Muscle of arm (tissue), 14 donors: ENCODE data around the gene PRKCG. TPM values are rescaled to one million over a fixed set of nuclear protein-coding genes. Genes with fewer than 3 reads are reported as not detected.
"Not testable (repeated sequence)": the region's sequence is repeated elsewhere in the genome, so short reads cannot be mapped to it uniquely, and the experiment has no call there.

ENCODE experiments used
- DNase-seq: peaks from one replicate; pipeline ENCODE4 v3.0.0-alpha.2; 2013
- long read RNA-seq, 11 donors: transcript quantifications; one replicate each; lab custom pipeline, GENCODE V29; 2026
- polyA plus RNA-seq, 12 donors: library from polyadenylated mRNA; unstranded; fragments of 120-200 nt; gene quantifications; one replicate each; pipeline ENCODE4 v1.2.1, GENCODE V29; 2013; ENCODE audit not compliant: insufficient read length in 12 of 12

Gene PRKCG
- 1 to 10 TPM in 2 of 12 donors, under 1 TPM in 6, not detected in 4; 0.09 to 4.5 (median 0.21) TPM for polyA plus RNA-seq
- long read RNA-seq, donor 1, result 0 reads
- long read RNA-seq, donor 2, result 0 reads
- long read RNA-seq, donor 3, result 0 reads
- long read RNA-seq, donor 4, result 0 reads
- long read RNA-seq, donor 5, result 0 reads
- long read RNA-seq, donor 6, result 0 reads
- long read RNA-seq, donor 7, result 0 reads
- long read RNA-seq, donor 8, result 0 reads
- long read RNA-seq, donor 9, result 0 reads
- long read RNA-seq, donor 10, result 0 reads
- long read RNA-seq, donor 11, result 0 reads

DNA sequence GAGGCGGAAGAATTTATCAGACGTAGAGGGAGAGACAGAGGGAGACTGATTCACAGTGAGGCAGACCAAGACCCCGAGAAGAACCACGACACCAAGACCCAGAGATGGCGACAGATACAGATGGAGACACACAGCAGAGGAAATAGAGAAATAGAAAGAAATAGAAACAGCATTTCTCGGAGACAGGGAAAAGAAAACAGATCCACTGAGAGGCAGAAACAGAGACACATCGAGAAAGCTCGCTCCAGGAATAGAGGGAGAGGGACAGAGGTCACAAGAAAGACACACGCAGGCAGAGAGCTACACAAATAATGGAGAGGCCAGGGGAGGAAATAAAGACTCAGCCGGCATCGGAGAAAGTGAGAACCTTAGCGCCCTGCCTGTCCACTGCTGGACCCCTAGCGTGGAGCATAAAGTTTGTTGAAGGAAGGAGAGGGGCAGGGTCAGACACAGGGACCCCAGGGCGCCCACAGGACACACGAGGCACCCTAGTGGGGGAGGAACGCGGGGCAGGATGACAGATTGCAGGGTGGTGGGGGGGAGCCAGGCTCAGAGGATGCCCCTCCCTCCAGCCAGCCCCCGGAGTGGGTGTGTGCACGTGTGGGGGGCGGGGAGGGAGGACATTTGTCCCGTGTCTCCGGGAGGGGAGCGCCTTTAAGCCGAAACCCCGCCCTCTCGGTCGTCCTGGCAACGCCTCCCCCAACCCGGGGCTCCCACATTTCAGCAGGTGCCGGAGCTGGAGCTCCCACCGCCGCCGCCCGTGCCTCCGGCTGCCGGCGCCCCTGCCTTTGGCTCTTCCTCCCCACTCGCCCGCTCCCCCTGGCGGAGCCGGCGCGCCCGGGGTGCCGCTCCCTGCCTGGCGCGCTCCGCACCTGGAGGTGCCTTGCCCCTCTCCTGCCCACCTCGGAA, at the start of gene PRKCG:
Gene PRKCG (plus strand): TSS at position 716 of the 909 bp plus-strand sequence. CDS start 298 bp downstream, outside the sequence.
- DNase-seq, result no peak

DNA sequence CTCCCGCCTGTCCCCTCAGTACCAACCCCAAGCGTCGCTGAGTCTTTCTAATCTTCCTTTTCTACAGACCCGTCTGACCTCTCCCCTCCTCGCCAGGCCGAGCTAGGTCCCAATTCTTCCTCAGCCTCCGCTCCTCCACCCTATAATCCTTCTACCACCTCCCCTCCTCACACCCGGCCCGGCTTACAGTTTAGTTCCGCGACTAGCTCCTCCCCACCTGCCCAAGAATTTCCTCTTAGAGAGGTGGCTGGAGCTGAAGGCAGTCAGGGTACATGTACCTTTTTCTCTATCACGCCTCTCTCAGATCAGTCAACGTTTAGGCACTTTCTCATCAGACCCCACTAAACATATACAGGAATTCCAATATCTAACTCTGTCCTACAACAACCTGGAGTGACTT, 49.1 kb upstream of the PRKCG start:
- not testable (repeated sequence) for DNase-seq

DNA sequence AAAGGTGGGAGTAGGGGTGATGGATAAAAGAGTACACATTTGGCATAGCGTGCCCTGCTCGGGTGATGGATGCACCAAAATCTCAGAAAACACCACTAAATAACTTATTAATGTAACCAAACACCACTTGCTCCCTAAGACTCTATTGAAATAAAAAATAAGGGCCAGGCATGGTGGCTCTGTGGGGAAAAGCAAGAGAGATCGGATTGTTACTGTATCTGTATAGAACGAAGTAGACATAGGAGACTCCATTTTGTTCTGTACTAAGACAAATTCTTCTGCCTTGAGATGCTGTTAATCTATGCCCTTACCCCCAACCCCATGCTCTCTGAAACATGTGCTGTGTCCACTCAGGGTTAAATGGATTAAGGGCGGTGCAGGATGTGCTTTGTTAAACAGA, 43.6 kb upstream of the PRKCG start:
- not testable (repeated sequence) for DNase-seq

DNA sequence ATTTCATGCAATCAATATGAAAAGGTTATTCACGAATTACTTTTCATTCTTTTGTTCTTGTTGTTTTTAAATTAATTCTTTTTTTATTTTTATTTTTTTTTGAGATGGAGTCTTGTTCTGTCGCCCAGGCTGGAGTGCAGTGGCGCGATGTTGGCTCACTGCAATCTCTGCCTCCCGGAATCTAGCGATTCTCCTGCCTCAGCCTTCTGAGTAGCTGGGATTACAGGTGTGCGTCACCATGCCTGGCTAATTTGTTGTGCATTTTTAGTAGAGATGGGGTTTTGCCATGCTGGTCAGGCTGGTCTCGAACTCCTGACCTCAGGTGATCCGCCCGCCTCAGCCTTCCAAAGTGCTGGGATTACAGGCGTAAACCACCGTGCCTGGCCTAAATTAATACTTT, 41.8 kb upstream of the PRKCG start:
- not testable (repeated sequence) for DNase-seq

DNA sequence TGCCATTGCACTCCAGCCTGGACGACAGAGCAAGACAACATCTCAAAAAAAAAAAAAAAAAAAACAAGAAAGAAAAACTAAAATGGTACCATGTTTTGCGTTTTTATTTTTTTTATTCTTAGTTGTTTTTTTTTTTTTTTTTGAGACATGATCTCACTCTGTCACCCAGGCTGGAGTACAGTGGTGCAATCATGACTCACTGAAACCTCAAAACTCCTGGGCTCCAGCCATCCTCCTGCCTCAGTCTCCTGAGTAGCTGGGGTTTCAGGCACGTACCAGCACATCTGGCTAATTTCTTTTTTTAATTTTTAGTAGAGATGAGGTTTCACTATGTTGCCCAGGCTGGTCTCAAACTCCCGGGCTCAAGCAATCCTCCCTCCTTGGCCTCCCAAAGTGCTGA, 41.1 kb upstream of the PRKCG start:
- DNase-seq, result not testable (repeated sequence)

DNA sequence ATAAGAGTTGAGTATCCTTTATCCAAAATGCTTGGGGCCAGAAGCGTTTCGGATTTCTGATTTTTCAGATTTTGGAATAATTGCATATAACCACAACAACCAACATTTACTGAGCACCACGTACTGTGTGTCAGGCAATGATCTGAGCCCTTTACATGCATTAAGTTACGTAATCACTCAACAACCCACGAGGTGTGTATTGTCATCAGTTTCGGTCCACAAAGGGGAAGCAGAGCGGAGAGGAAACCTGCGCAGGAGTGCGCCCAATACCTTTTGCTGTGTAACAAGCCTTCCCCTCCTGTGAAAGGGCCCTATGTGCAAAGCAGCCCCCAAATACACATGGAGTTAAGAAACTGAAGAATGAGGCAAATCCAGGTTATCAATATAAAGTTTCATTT, 37.1 kb upstream of the PRKCG start:
- no peak for DNase-seq

DNA sequence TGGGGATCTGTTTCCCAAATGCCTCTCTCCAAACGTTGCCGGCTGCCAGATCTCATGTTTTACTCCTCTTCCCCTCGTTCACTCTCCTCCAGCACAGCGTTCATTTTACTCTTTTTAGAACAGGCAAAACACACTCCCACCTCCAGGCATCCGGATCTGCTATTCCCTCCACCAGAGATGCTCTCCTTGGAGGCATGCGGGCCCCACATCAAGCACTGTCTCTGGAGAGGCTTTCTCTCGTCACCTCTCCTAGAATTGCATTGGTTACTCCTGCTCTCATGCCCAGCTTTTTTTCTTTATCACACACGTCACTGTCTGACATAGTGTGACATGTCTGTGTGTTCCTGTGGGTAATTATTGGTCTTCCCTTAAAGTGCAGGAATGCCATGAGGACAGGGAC, 34.4 kb upstream of the PRKCG start:
- DNase-seq, result no peak

DNA sequence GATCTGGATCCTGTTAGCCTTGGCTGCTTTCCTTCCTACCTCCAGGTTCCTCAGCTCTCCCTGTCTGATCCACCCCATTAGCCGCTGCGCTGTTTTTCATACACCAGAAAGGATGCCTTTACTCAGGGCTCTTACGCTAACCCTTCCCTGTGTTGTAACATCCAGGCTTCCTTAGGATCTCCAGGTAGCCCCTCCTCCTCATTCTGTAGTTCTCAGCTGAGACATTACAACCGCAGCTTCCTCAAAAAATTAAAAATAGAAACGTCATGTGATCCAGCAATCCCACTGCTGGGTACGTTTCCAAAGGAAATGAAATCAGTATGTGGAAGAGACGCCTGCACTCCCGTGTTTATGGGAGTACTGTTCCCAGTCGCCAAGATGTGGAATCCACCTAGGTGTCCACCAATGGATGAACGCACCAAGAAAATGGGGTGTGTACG, 32.7 kb upstream of the PRKCG start:
- DNase-seq, result no peak

DNA sequence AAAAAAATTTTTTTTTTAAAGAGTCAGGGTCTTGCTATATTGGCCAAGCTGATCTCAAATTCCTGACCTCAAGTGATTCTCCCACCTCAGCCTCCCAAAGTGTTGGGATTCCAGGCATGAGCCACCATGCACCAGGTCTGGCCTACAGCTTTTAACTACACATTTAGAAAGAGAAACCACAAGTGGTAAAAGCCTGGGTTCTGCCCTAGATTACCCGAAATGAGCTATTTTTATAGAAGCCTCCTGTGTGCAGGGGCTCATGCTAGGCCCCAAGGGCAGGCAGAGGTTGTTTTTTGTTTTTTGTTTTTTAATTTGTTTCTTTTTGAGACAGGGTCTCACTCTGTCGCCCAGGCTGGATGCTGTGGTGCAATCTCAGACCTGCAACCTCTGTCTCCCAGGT, 28.3 kb upstream of the PRKCG start:
- no peak for DNase-seq

DNA sequence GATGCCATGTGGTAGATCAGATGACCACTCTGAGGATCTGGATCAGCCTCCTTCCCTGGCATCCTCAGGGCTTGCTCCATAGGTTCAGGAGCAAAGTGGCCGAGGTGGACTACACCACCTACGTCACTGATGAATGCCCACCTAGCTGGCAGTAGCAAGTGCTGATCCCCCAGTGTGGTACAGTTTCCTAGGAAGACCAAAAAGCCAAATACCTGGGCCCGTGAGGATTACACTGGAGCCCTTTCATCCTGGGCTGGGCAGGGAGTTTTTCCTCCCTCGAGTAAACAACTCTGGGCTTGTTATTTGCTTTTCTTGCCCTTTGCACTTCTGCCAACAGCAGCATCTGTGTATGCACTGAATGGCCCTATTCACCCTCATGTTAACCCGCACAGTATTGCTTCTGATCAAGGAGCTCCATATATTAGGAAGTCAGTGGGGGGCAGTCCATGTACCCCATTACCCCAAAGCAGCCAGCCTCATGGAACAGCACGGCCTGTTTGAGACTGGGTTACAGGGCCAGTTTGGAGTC, 17.6 kb upstream of the PRKCG start:
- no peak for DNase-seq

DNA sequence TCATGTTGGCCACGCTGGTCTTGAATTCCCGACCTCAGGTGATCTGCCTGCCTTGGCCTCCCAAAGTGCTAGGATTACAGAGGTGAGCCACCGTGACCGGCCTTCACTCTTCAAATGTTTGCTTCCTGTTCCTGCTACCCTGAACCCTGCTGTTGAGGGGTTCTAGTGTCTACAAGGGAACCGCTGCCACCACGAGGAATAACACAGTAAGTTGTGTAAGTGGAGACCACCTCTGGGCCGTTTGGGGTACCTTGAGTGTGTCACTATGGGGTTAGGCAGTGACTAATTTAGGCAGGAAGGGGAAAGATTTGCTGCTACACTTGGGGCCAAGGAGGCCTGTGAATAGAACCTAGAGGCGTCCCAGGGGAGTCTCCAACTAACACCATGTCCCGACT, 16.5 kb upstream of the PRKCG start:
- DNase-seq, result no peak

DNA sequence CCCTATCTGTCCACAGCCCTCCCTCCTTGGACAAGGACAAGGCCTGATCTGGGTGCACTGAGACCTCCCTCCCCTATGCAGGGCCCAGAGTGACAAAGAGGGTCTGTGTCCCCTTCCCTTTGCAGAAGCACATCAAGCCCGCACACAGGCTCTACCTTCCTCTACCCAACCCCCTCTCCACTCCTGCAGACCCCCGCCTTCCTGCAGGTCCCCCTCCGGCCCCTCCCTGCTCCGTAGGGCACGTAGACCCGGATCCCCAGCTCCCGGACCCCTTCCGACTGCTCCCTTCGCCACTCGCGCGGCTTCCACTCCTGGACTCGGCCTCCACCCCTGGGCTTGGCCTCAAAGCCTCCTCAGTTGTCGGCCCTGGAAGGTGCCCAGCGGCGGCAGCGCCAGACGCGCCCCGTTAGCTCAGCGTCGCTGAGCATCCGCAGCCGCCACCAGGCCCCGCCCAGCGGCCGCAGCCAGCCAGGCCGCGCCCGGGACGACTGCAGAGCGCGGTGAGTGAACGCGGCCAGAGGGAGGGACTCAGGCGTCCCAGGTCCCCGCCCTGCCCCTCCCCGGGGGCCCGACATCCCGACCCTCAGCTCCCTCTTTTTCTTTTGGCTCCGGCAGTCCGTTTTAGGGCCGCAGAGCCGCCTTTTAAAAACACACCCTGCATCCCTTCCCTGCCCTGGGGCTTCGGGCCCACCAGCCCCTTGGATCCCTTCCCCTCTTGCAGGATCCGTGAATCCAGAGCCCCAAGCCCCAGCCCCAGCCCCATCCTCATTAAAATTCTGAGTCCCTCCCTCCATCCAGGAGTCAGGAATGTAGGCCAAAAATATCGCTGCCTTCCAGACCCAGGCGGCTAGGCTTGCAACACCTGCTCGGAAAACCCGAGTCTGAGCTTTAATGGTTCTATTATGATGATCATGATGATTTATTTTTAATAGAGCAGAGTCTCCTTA, 15.8 kb upstream of the PRKCG start:
- peak; percentile 82 for DNase-seq

DNA sequence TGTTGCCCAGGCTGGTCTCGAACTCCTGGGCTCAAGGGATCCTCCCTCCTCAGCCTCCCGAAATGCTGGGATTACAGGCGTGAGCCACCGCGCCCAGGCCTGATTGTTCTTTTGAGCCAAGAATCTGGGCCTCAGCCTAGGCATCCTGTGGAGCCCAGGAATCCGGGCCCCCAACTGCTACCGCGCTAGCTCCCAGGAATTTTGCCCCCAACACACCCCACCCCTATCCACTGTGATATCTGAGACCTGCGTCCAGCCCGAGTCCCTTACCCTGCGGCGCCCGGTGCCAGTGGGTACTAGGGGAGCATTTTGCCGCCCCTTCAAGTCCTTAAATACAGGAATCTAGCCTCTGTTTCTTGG, 15.2 kb upstream of the PRKCG start:
- DNase-seq, result peak; percentile 56

DNA sequence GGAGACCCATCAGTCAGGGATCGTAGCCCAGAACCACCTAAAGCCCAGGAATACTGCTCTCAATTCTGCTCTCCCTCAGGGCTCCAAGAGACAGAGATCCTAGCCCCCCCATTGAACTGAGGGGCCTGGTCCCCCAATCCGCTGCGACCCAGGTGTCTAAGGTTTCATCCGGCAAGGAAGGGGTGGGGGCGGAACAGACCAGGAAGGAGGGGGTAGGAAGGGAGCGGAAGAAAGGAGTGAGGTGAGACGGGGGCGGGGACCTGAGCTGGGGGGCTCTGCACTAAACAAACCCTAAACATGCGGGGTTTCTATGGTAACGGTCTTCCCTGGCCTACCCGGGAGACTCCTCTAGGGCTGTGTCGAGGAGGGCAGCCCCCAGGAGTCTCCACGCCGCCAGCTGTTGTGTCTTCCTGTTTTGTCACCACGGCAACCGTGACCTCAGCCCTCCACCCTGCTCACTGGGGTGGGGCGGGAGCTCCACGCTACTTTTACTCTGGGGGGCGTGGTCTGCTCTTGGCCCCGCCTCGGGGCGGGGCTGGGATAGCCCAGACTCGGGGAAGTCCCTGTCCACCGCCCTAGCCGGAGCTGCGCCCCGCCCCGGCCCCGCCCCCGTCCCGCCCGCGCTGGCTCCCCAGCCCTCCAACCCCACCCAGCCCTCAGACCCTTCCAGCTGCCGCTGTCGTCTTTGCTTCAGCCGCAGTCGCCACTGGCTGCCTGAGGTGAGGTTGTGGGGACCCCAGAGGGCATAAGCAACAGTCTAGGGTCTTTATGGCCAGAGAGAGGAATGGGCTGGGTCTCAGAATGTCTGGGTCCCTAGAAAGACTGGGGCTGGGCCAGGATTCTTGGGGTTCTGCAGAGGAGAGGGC, 14.5 kb upstream of the PRKCG start, which contains the start of gene MYADM:
Gene MYADM (plus strand): TSS at position 659 of the 866 bp plus-strand sequence. CDS start 5,647 bp downstream, outside the sequence.
- DNase-seq, result peak; percentile 100

DNA sequence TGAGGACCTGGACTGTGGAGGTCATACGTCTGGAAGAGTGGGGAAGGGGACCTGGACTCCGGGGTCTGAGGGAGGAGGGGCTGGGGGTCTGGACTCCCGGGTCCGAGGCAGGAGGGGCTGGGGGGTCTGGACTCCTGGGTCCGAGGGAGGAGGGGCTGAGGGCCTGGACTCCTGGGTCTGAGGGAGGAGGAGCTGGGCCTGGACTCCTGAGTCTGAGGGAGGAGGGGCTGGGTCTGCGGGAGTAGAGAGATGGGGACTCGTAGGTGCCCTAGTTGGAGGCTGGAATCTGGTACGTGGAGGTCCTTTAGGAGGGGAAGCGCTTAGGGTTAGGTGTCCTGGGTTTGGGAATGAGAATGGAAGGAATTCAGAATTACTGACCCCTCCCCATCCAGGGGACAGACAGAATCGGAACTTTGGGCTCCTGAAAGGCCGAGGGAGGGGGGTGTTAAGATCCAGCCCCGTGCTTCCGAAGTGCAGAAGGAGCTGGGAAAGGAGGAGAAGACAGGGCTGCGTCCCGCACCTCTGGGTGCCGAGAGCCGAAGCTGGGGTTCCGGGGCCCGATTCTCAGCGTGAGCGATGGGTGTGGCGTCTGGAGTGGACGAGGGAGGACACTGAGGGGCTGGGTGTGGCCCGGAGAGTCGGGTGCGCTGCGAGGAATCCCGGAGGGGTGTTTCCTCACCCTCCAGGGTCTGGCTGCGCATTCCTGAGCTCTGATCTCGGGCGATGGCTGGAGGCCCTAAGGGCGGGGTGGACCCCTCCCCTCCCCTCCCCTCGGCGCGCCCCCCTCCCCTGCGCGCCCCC, 13.7 kb upstream of the PRKCG start:
- DNase-seq, result no peak

DNA sequence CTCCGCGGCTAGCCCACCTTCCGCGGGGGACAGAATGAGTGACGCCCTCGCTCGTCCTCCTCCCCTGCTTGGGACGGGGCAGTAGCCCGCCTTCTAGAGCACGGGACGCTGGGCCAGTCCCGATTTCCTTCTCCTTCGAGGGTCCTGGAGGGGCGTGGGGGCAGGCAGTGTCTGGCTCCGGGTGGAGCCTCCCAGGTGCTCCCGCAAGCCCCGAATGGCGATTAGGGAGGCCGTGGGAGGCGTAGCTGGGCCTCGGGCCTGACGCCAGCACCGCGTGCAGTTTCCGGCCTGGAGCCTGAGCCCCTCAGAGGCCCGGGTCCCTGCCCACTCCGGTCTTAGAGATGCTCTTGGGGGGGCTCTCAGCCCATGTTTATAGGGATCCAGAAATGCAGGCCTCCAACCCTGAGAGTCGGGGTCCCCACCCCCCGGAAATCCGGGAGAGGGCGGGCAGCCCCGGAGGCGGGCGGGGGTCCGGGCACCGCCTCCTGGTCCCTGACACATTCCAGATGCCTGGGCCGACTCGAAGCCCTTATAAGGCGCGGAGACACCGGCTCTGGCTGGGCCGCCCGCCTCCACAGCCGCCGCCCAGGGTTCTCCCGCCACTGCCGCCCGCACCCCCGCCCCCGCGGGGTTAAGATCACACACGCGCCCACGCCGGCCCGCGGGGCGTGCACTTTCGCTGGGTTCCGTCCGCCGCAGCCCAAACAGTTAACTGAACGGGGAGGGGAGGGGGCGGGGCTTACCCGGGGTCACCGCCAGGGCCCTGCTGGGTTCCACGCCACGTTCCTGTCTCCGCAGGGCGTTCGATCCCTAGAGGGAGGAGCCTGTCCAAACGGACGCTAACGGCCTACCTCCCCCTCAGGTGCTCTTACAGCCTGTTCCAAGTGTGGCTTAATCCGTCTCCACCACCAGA, 12.8 kb upstream of the PRKCG start:
- peak; percentile 83 for DNase-seq

DNA sequence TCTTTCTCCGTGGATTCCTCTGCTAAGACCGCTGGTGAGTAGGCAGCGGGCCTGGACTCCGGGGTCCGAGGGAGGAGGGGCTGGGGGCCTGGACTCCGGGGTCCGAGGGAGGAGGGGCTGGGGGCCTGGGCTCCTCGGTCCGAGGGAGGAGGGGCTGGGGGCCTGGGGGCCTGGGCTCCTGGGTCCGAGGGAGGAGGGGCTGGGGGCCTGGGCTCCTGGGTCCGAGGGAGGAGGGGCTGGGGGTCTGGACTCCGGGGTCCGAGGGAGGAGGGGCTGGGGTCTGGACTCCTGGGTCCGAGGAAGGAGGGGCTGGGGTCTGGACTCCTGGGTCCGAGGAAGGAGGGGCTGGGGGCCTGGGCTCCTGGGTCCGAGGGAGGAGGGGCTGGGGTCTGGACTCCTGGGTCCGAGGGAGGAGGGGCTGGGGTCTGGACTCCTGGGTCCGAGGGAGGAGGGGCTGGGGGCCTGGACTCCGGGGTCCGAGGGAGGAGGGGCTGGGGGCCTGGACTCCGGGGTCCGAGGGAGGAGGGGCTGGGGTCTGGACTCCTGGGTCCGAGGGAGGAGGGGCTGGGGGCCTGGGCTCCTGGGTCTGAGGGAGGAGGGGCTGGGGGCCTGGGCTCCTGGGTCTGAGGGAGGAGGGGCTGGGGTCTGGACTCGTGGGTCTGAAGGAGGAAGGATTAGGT, 12.1 kb upstream of the PRKCG start:
- DNase-seq, result not testable (repeated sequence)

DNA sequence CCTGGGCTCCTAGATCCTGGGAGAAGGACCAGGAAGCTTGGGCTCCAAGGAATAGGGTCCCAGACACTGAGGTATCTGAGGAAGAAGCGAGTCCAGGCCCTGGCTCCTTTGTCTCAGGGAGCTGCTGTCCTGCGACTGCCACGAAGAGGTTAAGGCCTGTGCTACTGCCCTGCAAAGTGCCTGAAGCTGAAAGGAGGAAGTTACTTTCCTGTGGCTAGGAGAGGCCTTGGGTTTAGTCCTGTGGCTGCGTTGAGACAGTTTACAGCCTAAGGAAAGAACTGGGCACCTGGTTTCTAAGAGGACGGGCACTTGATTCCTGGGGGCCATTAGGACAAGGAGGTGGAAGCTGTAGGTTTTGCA, 11.5 kb upstream of the PRKCG start:
- no peak for DNase-seq
